Ammon's horn (tissue), 1 donor: Measurements from ENCODE around the gene GPATCH3.
"Not testable (repeated sequence)": the region's sequence is repeated elsewhere in the genome, so short reads cannot be mapped to it uniquely, and the experiment has no call there.

Experiments
- DNase-seq: peaks from one replicate; pipeline ENCODE4 v3.0.0-alpha.2; 2016; ENCODE audit warnings: low spot score

GPATCH3 gene

DNA sequence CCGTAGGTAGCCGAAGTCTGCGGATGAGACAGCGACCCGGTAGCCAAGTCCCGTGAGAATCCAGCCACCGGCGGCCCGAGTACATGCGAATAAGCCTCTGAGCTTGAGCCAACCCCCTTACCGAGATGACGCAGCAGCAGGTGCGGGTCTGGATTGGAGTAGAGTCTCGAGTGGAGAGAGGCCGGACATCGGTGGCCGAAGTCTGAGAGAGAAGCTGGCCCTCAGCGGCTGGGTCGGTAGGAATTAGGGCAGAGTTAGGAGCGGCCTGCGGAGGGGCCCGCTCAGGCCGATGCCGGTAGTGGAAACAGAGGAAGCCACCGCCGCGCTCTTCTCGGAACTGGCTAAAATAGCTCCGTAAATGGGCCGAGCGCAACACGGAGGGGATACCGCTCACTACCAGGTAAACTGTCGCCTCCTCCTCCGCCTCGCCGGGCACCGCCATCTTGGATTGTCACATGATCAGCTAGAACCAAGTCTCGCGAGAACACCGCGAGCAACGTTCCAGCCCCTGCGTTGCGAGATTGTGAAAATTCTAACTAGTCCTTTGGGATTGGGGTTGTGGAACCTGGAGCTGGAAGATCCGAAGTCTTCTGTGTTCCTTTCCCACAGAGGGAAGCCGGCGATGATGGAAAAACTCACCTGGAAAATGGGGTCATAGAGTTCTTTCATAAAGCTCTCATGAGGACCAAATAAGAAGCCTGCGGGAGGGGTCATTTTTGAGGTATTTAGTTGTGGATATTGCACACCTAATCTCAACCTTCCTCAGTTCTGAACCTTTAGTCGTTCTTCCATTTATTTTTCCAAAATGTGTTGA lies at the start of gene GPATCH3:
TSS of gene GPATCH3 (minus strand) at position 467 of the 814 bp plus-strand sequence. CDS start at position 442, 25 bp downstream.
- DNase-seq: peak; percentile 93

DNA sequence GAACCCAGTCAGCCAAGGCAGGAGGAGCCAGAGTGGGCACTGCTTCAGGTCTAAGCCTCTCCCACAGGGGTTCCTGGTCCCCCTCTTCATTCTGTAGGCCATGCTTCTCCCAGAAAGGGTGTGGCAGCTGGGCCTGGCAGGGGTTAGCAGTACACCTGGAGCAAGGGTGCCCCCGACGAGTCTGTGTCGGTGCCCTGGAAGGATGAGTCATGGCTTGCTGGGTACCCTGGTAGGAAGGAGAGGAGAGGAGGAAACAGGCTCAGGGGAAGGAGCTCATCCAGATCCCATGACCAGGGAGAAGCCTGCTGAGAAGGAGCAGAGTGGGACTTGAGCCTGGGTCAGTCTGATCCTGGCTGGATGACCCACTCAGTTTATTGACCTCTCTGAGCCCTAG lies 49.7 kb upstream of the GPATCH3 start:
- DNase-seq: no peak

DNA sequence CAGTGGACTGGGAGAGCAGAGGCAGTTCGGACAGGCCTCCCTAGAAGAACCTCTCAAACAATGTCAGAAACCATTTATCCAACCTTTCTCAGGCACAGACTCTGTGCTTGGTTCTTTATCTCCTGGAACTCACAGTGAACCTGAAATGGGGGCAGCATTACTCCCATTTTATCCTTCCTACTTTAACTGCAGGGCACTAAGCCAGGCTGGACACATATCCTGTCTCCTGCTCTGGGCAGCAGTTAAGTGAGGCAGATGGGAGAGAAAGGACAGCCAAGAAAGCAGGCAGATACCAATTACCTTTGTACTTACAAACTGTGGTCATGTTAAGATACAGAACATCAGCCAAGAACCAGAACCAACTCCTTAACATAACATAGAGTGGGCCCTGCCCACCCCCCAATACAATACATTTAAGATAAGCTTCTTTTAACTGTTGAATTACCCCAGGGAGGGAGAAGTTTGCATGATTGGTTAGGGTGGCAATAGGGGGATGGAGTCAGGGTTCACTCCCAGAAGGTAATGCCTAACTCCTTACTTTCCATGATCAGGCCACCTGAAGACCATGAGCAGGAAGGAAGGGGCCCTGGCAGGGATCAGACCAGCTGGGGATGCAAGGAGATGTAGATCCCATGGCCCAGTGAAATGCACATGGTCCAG lies 49.1 kb upstream of the GPATCH3 start:
- DNase-seq: no peak

- DNase-seq: not testable (repeated sequence)
These were observed 48.4 kb upstream of the GPATCH3 start for GRCh38 chr1:26948725-26949057.

DNA sequence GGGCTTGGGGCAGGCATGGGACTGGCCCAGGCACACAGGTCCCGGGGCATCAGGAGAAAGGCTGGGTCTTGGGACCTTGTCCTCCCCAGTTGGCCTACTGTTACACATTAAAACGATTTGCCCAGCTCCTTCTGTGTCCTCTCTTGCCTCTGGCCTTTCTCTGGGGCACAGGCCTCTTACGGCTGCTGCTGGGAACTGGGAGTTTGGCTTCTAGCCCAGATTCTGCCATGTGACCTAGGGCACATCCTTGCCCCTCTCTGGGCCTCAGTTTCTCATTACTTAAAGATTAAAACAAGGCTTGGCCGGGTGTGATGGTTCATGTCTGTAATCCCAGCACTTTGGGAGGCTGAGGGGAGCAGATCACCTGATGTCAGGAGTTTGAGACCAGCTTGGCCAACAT lies 46.0 kb upstream of the GPATCH3 start:
- DNase-seq: no peak

- no peak for DNase-seq
These were observed 45.5 kb upstream of the GPATCH3 start for GRCh38 chr1:26945728-26946127.

DNA sequence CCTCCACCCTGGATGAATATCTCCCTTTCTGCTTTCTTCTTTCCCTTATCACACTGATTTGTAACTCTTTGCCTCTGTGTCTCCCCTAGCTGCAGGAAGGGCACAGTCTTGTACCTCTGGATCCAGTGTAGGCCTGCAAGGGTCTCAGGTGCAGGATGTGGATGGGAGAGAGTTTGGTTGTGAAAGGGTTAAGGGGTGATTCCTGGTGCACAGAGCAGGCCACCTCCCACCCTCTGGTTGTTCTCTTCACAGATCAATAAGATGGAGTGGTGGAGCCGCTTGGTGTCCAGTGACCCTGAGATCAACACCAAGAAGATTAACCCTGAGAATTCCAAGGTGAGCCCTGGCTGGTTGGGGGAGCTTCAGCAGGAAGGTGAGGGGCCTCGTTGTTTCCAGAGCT lies 44.9 kb upstream of the GPATCH3 start:
- DNase-seq: no peak

GRCh38 chr1:26942656-26943055 lies 42.4 kb upstream of the GPATCH3 start:
- DNase-seq: no peak

GRCh38 chr1:26941311-26941710 lies 41.0 kb upstream of the GPATCH3 start:
- no peak for DNase-seq

DNA sequence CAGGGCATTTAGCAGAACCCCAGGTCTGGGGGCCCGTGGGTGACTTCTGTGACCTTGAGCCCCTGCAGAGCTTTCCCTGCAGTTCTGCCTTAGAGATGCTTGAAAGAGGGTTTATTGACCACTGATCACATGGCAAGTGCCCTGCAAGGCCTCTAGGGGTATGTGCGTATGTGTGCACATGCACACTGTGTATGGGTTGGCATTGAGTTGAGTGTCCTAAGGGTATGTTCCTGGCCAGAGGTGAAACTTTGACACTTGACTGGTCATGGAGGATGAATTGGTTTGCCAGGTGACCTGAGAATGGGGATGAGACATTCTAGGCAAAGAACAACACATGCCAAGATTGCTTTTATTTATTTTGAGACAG lies 38.4 kb upstream of the GPATCH3 start:
- DNase-seq: no peak

DNA sequence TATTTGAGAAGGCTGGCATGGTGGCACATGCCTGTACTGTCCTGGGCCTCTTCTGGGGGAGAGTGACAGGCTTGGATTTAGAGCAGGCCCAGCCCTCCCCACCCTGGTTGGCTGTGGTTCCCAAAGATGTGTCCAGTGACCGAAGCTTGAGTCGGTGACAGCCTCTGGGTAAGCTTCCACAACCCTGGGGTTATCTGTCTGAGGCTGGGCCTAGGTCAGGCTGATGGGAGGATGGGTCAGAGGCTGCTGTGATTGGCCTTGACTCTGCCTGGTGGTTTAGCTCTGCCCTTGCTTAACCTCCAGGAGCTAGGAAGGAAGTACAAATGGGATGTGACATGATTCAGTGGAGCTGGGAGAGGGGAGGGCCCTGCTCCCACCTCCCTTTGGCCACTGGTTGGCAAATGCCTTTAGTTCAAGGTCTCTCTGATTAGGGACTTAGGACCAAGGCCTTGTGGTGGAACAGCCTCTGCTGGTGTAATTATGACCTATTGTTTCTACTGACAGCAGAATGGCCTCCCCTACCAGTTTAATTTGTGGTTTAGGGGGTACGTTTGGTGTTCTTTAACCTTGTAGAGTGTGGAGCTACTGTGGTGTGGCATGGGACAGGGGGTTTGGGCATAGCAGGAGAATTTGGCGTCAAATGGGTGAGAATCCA lies 37.9 kb upstream of the GPATCH3 start:
- DNase-seq: no peak

DNA sequence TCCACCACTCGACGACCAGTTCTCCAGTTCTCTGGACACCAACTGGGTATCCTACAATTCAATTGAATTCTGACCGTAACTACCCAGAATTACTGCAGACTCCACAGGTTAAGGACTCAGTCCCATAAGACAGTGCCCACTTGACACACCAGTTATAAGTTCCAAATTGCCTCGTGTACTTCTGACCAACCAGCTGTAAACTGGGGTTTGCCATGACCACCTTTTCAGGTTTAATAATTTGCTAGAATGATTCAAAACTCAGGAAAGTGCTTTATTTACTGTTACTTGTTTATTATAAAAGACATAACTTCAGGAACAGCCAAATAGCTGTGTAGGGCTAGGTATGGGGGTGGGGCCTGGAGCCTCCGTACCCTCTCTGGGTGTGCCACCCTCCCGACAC lies 36.6 kb upstream of the GPATCH3 start:
- no peak for DNase-seq

DNA sequence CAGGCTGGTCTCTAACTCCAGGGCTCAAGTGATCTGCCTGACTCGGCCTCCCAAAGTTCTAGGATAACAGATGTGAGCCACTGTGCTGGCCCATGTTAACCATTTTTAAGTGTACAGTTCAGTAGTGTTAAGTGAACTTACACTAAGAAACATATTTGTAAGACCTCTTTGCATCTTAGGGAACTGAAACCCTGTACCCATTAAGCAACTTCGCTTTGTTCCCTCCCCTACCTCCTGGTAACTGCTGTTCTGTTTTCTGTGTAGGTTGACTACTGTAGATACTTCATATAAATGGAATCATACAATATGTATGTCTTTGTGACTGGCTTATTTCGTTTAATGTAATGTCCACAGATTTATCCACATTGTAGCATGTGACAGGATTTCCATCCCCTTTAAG lies 32.3 kb upstream of the GPATCH3 start:
- DNase-seq: no peak

DNA sequence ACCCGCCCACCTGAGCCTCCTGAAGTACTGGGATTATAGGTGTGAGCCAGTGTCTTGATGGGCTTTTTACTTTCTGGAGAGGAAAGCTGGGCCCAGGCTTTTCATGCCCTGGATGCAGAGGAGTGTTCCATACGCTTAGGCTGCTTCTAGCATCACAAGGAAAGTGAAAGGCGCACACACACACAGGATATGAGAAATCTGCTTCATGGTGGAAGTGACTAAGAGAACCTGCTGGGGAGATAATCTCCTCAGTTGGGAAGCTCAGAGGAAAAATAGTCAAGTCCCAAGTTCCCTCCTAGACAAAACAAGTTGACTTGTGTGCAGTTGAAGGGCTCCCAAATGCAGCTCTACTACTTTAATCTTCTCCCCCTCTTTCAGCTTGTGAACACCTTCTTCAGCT lies 23.4 kb upstream of the GPATCH3 start:
- DNase-seq: no peak

DNA sequence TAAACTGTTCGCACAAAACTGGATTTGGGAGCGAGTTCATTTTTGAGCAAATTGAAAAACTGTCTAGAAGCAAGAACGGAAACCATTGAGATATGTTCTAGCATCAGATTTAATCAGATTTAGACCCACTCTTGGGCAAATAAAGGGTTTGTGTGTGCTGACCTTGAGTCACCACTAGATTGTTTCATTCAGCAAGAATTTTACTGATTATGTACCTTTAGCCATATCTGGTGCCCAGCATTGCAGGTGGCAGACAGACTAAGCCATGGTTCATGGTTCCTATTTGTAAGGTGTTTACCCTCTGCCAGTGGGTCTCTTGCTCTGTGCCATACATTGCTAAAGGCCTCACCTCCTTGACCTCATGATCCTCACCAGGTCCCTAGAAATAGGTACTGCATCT lies 22.6 kb upstream of the GPATCH3 start:
- no peak for DNase-seq

GRCh38 chr1:26922431-26922729 lies 22.1 kb upstream of the GPATCH3 start:
- DNase-seq: no peak

GRCh38 chr1:26921540-26922430 lies 21.5 kb upstream of the GPATCH3 start, which contains the start of gene NUDC:
TSS of gene NUDC (plus strand) at chr1:26921743. CDS start at chr1:26921849, 106 bp downstream.
- peak; percentile 99 for DNase-seq

GRCh38 chr1:26921126-26921539 lies 20.9 kb upstream of the GPATCH3 start:
- DNase-seq: no peak

- no peak for DNase-seq
These were observed 15.1 kb upstream of the GPATCH3 start for GRCh38 chr1:26915204-26915842.

DNA sequence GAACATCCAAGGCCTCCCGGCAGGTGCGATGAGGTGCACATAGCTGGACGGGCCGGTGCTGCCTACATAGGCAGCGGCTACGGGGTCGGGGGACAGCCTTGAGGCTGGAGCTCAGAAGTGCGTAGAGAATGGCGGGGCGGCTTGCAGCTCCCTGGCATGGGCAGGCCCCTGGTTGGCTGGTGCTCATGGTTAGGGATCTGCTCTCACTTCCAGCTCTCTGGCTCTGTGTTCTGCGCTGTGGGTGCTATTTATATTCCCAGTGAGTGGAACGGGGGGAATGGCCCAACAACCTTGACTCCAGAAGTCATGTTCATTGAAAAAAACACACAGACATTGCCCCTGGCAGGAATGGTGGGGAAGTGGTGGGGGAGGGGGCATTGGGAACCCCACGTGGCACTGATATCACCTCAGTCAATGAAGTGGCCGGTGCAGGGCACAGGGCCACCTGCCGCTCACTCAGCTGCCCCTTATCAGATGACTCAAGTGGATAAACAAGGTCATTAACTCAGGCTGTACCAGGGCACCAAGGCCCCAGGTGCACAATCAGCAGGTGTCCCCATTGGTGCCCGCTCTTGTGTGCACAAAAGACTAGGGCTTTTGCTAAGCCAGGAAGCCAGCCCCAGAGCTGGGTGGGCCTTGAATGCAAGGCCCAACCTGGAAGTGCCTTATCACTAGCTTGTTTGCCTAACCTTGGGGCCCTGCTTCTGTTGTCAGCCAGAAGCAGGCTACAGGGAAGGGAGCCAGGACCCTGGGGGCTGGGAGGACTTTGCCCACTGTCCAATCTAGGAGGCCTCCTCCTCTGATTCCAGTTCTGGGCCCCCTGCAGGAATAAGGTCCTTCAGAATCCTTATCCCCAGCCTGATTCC lies 13.7 kb upstream of the GPATCH3 start, which contains the start of gene NR0B2:
TSS of gene NR0B2 (minus strand) at position 222 of the 866 bp plus-strand sequence. CDS start at position 187, 35 bp downstream.
- DNase-seq: no peak

DNA sequence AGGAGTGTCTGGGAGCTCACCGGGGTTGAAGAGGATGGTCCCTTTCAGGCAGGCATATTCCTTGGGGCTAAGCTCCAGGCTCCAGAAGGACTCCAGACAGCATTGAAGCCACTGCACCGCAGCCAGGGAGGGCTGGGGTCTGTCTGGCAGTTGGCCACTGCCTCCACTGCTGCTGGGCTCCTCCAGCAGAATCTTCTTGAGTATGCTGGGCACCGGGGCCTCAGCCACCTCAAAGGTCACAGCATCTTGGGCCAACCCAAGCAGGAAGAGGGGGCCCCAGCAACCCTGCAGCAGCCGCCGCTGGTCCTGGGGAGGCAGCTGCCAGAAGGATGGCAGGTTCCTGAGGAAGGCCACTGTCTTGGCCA lies 13.1 kb upstream of the GPATCH3 start:
- no peak for DNase-seq
